BE2C (cell line): Measurements from ENCODE around the gene SMYD5.
A peak's percentile ranks its signal among the peaks of the same experiment; 100 is the strongest.

ENCODE experiments used
- DNase-seq: peaks from one replicate; pipeline ENCODE4 v3.0.0-alpha.2; 2020
- H3K27me3 ChIP-seq: fragments of 250-450 bp; sonication (Bioruptor Pico); 2 replicates; pipeline ENCODE4 v1.5.1; 2020; ENCODE audit warnings: mild to moderate bottlenecking
- H3K36me3 ChIP-seq: fragments of 250-450 bp; sonication (Bioruptor Pico); 2 replicates; pipeline ENCODE4 v1.5.1; 2020; ENCODE audit warnings: mild to moderate bottlenecking
- H3K4me1 ChIP-seq: fragments of 250-450 bp; sonication (Bioruptor Pico); 2 replicates; pipeline ENCODE4 v1.5.1; 2020
- H3K4me3 ChIP-seq: 2 replicates; pipeline ENCODE4 v1.5.1; 2011; ENCODE audit warnings: low read depth, low read length
- H3K9me3 ChIP-seq: fragments of 250-450 bp; sonication (Bioruptor Pico); 2 replicates; pipeline ENCODE4 v1.5.1; 2020
- TF ChIP-seq, protein P1 (sequence below): IDR thresholded peaks from 2 replicates; pipeline ENCODE4 v1.5.1; 2012; ENCODE audit warnings: mild to moderate bottlenecking, low read depth, low read length

SMYD5 gene

DNA sequence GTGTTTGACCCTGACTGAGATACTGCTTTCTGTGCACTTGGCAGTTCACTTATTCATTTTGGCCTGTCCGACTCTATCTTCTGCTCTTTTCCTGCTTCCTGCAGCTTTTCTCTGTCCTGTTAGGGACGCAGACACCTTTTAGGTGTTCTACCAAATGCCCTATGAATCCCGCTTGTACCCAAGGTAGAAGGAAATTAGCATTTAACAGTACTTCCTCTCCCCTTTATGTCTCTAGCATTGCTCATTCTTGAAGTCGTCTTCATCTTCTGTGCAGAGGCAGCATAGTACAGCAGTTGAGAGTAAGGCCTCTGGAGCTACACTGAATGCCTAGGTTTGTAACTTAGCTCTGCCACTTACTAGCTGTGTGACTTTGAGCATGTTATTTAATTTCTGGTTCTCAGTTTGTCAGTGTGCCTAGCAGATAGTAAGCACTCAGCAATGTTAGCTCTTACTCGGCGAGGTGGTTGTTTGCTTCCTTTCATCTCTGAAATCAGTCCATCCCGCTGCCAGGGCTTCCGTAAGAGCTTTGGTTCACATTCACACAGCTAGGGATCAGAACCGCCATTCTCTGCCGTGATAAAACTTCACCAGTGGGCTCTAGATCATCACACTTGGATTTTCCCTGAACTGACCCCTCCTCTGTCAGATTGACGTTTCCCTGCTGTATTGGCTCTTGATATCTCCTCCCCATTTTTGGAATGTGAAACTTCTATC is 21.4 kb downstream of the SMYD5 start:
- peak overlapping the region; percentile 84 for H3K4me3 ChIP-seq
- H3K4me1 ChIP-seq = no peaks in the 10 kb centered on the region
- TF ChIP-seq, protein P1, sequence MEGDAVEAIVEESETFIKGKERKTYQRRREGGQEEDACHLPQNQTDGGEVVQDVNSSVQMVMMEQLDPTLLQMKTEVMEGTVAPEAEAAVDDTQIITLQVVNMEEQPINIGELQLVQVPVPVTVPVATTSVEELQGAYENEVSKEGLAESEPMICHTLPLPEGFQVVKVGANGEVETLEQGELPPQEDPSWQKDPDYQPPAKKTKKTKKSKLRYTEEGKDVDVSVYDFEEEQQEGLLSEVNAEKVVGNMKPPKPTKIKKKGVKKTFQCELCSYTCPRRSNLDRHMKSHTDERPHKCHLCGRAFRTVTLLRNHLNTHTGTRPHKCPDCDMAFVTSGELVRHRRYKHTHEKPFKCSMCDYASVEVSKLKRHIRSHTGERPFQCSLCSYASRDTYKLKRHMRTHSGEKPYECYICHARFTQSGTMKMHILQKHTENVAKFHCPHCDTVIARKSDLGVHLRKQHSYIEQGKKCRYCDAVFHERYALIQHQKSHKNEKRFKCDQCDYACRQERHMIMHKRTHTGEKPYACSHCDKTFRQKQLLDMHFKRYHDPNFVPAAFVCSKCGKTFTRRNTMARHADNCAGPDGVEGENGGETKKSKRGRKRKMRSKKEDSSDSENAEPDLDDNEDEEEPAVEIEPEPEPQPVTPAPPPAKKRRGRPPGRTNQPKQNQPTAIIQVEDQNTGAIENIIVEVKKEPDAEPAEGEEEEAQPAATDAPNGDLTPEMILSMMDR = no peak
- H3K27me3 ChIP-seq = no peaks in the 10 kb centered on the region
- no peak for DNase-seq
- H3K9me3 ChIP-seq = no peaks in the 10 kb centered on the region
- peaks cover 10% of the 10 kb centered on the region for H3K36me3 ChIP-seq

DNA sequence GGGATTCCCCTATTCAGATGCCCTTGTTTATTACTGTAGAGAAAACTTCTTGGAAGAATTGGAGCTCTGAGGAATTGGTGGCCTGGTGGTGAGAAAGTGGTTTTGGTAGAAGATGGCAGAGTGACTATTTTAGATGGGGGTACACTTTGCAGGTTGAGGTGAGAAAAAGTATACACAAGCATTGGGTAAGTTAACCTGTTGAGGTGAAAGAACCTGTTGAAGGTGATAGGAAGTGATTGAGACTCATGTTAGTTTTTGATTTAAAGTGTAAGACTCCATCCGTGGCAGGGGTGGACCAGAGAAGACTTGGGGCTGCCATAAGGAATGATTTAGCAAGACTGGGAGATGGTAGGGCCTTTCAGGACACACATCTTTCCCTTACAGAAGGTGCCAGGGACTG is 23.1 kb downstream of the SMYD5 start:
- no peaks in the 10 kb centered on the region for H3K4me1 ChIP-seq
- peaks cover 10% of the 10 kb centered on the region for H3K36me3 ChIP-seq
- no peaks in the 10 kb centered on the region for H3K9me3 ChIP-seq
- DNase-seq = no peak
- no peak overlapping the region for H3K4me3 ChIP-seq
- TF ChIP-seq, protein P1 = no peak
- H3K27me3 ChIP-seq = no peaks in the 10 kb centered on the region

- no peak for DNase-seq
- H3K36me3 ChIP-seq = peaks cover 13% of the 10 kb centered on the region
- H3K27me3 ChIP-seq = no peaks in the 10 kb centered on the region
- H3K9me3 ChIP-seq = no peaks in the 10 kb centered on the region
- H3K4me3 ChIP-seq = no peak overlapping the region
- H3K4me1 ChIP-seq = no peaks in the 10 kb centered on the region
- TF ChIP-seq, protein P1 = no peak
Observed at GRCh38 chr2:73238149-73238548, 24.1 kb downstream of the SMYD5 start.

DNA sequence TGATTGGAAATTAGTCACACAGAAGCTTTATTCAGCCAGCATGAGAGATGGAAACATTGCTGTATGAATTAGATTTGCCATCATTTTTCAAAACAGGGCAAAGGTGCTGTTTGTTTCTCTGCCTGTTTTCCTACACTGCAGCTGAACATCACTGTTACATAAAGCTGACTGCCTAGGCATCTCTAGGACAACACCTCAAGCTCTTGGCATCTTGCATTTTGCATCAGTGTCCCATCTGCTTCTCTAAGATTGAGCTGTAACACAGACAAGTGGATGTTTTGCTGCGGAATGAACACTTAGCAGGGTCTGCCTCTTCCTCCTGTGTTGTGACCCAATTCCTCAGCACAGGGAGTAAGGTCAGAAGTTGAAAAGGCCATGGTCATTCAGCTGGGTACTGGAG is 24.9 kb downstream of the SMYD5 start:
- TF ChIP-seq, protein P1 = no peak
- DNase-seq = no peak
- Histone ChIP-seq H3K36me3 (peaks cover 15% of the 10 kb centered on the region), H3K4me3 (no peak overlapping the region), H3K9me3 (no peaks in the 10 kb centered on the region), H3K4me1 (no peaks in the 10 kb centered on the region), H3K27me3 (no peaks in the 10 kb centered on the region)

DNA sequence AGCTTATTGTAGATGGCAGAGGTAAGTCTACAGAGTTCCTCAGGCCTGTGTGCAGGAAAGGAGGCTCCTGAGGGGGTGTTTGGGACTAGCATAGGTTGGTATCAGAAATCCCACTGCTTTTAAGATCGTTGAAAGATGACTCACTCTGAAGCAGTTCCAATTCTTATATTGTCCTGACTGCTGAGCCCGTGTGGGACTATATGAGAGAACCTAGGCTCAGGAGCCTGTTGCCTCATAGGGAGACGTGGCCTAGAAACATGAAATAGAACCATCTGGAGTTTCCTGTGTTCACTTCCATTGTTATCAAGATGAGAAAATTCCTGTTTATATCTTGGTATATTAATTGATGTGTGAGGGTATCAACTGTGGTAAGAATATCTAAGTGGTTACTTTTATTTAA is 25.7 kb downstream of the SMYD5 start:
- Histone ChIP-seq H3K36me3 (peaks cover 23% of the 10 kb centered on the region), H3K9me3 (no peaks in the 10 kb centered on the region), H3K4me1 (no peaks in the 10 kb centered on the region), H3K27me3 (no peaks in the 10 kb centered on the region), H3K4me3 (no peak overlapping the region)
- DNase-seq = no peak
- TF ChIP-seq, protein P1 = no peak

DNA sequence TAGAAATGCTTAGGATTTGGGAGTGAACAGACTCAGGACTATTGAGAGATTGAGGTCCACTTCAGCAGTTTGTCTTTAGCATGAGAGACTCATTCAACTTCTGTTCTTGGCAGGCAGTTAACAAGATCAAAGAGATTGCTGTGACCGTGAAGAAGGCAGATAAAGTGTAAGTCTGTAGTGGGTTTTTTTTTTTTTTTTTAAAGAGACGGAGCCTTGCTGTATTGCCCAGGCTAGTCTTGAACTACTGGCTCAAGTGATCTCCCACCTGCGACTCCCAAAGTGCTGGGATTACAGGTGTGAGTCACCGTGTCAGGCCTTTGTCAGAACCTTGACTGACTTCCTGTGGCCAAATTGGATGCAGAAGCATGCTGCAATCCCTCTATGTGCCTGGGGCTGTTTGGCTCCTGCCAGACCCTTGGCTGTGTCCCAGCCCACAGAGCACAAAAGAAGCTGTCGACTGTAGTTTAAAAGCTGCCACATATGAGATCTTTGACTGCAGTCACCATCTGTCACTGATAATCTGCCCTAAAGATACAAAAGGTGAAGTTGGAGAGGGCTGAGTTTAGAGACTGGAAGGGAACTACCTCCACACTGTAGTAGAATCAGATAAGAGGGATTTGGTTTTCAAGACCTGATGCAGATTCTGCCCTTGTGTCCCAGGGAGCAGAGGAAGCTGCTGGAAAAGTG is 30.0 kb downstream of the SMYD5 start:
- H3K27me3 ChIP-seq = no peaks in the 10 kb centered on the region
- no peak overlapping the region for H3K4me3 ChIP-seq
- peaks cover 57% of the 10 kb centered on the region for H3K36me3 ChIP-seq
- H3K9me3 ChIP-seq = no peaks in the 10 kb centered on the region
- H3K4me1 ChIP-seq = no peaks in the 10 kb centered on the region
- TF ChIP-seq, protein P1 = no peak
- peak; percentile 68 for DNase-seq
